ENCODE data around the gene FUBP3.

- no peak for TF ChIP-seq GATA3 (IDR thresholded peaks at IDR 0.05; ENCODE audit: low read depth, low read length)
- no peak for TF ChIP-seq GATA2 (IDR thresholded peaks at IDR 0.05; ENCODE audit: low read depth, low read length)
Measured at GRCh38 chr9:130639866-130640555, 60.6 kb downstream of the FUBP3 start.
